Measurements from ENCODE around the gene SAMD9L.

Gene SAMD9L

DNA sequence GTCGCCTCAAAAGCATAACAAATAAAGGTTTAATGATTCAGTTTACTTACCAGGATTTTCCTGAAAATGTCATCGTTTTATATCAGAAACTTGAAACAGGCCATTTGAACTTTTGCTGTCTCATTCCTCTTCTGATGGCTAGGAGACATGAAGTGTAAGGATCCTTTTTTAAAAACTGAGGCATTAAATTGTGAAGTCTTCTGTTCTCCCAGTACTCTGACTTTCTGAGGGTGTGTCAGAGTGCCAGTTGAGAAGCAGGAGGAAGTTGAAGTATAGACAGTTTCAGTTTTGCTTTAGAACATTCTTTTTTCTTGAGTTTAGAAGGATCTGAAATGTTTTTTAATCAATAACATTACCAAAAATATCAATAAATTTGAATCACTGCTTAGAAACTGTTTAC lies at the start of gene SAMD9L:
Gene SAMD9L, minus strand, starts transcription at position 242 of the 400 bp plus-strand sequence. CDS start 12,414 bp downstream, outside the sequence.
- DNase-seq: no peak

- no peak for DNase-seq
These were observed 48.2 kb upstream of the SAMD9L start for GRCh38 chr7:93196336-93196735.

DNA sequence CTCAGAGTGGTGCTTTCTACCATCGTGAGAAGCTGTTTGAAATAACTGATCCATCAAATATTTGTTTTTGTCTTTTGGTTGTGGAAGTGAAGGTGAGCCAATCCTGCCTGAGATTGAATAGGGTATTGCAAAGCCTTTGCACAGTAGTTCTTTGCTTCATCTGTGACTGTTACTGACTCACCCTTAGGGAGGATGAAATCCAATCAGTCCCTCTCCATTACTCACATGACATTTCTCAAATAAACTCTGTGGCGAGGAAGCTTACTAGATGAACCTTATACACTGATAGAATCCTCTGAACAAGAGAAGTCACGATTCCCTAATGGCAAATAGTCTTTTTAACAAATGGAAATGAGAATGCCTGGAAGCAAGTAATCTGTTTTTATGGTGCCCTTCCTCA lies 46.2 kb upstream of the SAMD9L start:
- no peak for DNase-seq

- DNase-seq: no peak
These were observed 40.9 kb upstream of the SAMD9L start for GRCh38 chr7:93188870-93189634.

- no peak for DNase-seq
These were observed 37.3 kb upstream of the SAMD9L start for GRCh38 chr7:93185303-93186027.

DNA sequence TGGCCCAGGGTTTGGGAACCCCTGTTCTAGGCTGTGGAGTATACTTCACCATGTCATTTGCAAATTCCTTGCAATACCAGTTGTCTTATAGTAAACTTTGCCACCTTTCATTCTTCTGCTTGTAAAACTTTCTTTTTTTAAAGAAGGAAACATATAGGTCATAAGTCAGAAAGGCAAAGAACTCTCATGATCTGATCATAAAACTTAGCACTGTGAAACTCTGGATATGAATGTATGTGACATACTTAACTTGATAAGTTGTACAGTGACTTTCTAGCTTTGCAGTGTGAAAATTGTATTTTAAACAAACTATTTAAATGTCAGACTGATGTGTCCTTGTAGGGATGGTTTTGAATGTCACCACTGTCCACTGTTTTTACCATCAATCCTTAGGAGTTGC lies 31.0 kb upstream of the SAMD9L start:
- no peak for DNase-seq

DNA sequence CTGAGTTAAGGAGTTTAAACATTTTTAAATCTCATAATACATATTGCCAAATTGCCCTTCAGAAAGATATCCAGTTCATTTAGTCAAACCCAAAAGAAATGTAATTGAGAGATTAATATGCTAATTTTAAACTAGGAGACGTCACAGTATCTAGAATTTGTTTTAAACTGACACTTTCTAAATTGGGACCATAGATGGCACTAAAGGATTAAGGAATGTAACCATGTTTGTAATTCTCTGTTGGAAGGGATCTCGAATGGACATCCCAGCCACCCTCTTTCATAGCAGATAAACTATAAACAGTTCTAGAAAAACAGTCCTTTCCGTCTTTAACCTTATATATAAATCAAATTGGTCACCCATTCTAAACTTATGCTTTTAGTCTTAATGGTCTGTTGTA lies 30.0 kb upstream of the SAMD9L start:
- DNase-seq: no peak

- DNase-seq: no peak
These were observed 28.9 kb upstream of the SAMD9L start for GRCh38 chr7:93176992-93177580.

GRCh38 chr7:93175219-93175618 lies 27.0 kb upstream of the SAMD9L start:
- DNase-seq: no peak

- DNase-seq: no peak
These were observed 24.5 kb upstream of the SAMD9L start for GRCh38 chr7:93172683-93173082.

DNA sequence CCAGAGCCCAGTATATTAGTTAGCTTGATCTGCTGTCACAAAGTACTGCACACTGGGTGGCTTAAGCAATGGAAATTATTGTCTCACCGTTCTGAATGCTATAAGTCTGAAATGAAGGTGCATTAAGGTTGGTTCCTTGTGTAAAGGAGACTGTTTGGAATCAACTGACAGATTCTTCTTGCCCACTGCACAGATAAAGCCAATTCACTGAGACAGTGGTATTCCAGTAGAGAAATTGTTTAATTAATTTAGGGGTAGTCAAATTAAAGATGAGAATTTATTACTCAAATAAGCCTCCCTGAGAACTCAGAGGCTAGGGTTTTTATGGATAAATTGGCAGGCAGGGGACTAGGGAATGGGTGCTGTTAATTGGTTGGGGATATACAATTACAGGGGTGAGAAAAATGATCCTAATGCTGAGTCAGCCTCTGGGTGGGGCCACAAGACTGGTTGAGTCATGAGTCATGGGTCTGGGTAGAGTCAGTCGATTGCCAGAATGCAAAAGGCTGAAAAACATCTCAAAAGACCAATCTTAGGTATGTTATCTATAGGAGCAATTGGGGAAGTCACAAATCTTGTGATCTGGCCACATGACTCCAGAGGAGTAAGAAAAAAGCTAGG lies 23.5 kb upstream of the SAMD9L start:
- DNase-seq: no peak

- DNase-seq: no peak
These were observed 17.3 kb upstream of the SAMD9L start for GRCh38 chr7:93165447-93165846.

GRCh38 chr7:93164766-93165165 lies 16.6 kb upstream of the SAMD9L start:
- DNase-seq: no peak

- no peak for DNase-seq
These were observed 13.1 kb upstream of the SAMD9L start for GRCh38 chr7:93161181-93161762.

DNA sequence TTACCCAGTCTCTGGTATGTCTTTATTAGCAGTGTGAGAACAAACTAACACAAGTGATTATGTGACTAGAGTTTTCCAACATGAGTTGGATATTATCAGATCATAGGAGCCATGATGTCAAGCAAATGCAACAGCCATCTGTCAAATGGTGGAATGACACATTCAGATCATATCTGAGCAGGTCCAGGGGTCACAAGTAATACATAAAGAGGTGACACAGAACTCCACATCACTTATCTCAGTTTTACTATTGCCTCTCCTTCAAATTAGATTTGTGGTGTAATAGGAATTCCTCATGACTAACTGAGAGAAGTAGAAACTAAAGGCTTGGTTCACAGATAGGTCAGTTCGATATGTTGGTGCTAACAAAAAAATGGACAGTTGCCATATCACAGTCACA lies 12.2 kb upstream of the SAMD9L start:
- DNase-seq: no peak

- DNase-seq: no peak
These were observed 11.3 kb upstream of the SAMD9L start for GRCh38 chr7:93159490-93159889.

DNA sequence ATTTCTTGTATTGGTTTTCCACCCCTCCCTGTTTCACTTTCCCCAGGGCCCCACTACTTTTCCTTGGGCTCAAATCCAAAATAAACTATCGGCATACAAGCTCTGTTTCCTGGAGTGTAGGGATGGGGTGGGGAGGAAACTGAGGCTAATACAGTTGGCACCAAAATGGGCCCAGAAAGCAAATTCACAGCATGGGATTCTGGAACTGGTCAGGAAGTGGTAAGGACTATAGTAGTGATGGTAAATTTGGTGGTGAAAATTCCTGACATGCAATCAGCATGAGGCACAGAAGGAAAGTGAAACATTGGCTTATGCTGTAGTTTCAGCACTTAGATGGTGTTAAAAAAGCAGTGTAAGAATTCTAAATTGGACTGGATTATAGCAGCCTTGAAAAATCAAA lies 8.7 kb upstream of the SAMD9L start:
- no peak for DNase-seq

DNA sequence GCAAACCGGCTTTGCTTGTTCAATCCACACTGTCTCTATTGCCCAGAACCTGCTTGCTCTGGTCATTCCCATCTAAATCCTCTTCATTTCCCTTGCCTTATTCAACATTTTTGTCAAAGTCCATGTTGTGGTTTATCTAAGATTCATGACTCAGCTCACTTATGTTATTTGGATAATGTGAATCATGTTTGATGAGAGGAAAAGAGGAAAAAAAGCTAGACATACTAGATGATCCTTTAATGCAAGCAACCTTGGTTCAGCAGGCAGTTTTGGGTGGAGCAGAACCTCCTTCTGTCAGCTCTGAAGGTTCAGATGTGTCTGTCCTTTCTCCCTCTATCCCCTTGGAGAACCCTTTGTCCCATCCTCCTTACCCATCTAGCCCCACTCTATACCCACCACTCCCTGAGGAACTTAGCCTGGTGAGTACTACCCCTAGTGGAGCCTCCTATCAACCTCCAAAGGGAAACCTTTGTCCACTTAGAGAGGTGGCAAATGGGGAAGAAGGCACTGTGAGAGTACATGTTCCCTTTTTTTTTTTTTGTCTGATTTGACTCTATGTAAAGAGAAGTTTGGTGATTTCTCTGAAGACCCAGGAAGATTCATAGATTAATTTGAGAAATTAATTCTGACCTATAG lies 2.1 kb upstream of the SAMD9L start:
- DNase-seq: no peak

DNA sequence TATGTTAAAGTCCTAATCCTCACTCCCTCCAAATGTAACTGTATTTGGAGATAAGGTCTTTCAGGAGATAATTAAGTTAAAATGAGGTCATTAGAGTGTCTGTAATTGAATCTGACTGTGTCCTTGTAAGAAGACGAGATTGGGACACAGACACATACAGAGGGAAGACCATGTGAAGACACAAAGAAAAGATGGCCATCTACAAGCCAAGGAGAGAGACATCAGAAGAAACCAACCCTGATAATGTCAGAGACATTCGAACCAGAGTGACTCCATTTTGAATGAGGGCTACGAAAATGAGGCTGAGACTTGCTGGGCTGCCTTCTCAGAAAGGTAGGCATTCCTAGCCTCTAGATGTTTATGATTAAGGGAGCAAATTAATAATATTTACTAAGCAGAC lies 542 bp upstream of the SAMD9L start:
- no peak for DNase-seq

- no peak for DNase-seq
These were observed 822 bp downstream of the SAMD9L start for GRCh38 chr7:93147363-93147762.

DNA sequence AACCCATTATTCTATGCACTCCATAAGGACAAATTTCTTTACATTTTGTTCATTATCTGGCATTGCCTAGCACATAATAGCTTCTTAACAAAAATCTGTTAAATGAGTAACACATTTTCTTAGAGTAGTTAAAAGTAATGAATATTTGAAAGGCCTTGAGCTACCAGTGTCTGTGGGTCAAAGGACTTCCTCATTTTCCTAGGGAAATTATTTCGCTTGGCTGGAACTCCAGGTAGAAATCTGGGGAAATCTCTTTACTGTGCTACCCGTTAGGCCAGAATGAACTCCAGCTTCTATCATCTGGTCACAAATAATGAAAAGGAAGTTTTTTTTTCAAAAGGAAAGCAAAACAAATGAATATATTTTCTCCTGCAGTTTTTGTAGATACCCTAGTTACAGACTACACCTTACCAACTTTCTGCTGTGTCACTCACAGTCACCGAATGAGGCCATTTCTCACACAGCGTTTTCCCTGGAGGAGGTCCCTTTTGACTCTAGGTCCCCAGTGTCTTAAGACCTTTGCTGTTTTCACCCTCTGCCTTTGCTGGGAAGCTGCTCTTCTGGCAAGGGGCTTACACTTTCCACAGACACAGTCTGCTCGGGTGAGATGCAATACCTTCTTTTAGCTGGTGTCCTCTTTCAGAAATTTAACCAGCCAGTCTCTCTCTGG lies 1.6 kb downstream of the SAMD9L start:
- DNase-seq: no peak

GRCh38 chr7:93146036-93146435 lies 2.1 kb downstream of the SAMD9L start:
- DNase-seq: no peak
